Posterior cingulate gyrus (tissue), 11 donors: ENCODE data around the gene PPP4R1.
A peak's percentile ranks its signal among the peaks of the same experiment; 100 is the strongest.

Source experiments
- DNase-seq, 10 donors: peaks; one replicate each; pipeline versions ENCODE4 v3.0.0 to v3.0.0-alpha.2; 2020 to 2021; ENCODE audit warnings: mixed read lengths in 3 of 10
- intact Hi-C: fragments of 100-400 bp; cut with DNase I; formaldehyde crosslinking; loops from one replicate; pipeline ENCODE4 v1.15.1; 2023

PPP4R1 gene

GRCh38 chr18:9599328-9599727, 15.0 kb downstream of the PPP4R1 start:
- intact Hi-C loops = no loop called here
- DNase-seq = no peak

- intact Hi-C loops = no loop called here
- DNase-seq = no peak
Measured at GRCh38 chr18:9597609-9598008, 16.8 kb downstream of the PPP4R1 start.

GRCh38 chr18:9596843-9597526, 17.4 kb downstream of the PPP4R1 start:
- no peak for DNase-seq
- intact Hi-C loops = no loop called here

GRCh38 chr18:9596226-9596625, 18.1 kb downstream of the PPP4R1 start:
- intact Hi-C loops = no loop called here
- no peak for DNase-seq

- no peak for DNase-seq
- intact Hi-C loops = no loop called here
Measured at GRCh38 chr18:9594823-9595596, 19.3 kb downstream of the PPP4R1 start.

GRCh38 chr18:9587924-9588323, 26.4 kb downstream of the PPP4R1 start:
- intact Hi-C loops = no loop called here
- DNase-seq = no peak

GRCh38 chr18:9586814-9587213, 27.5 kb downstream of the PPP4R1 start:
- no peak for DNase-seq
- intact Hi-C loops = no loop called here

- intact Hi-C loops = no loop called here
- no peak for DNase-seq
Measured at GRCh38 chr18:9581667-9582066, 32.7 kb downstream of the PPP4R1 start.

GRCh38 chr18:9578306-9578705, 36.1 kb downstream of the PPP4R1 start:
- DNase-seq = no peak
- intact Hi-C loops = no loop called here

GRCh38 chr18:9577361-9577760, 37.0 kb downstream of the PPP4R1 start:
- intact Hi-C loops = no loop called here
- no peak for DNase-seq

- intact Hi-C loops = no loop called here
Measured at GRCh38 chr18:9575558-9575957, 38.8 kb downstream of the PPP4R1 start.

GRCh38 chr18:9574473-9575115, 39.8 kb downstream of the PPP4R1 start:
- intact Hi-C loops = no loop called here
- peak in 1 of 10 donors; percentile 62 for DNase-seq

More at GRCh38 chr18:9575558-9575957, 38.8 kb downstream of the PPP4R1 start:
- peak in 6 of 10 donors; percentile 33 to 65 (median 41) for DNase-seq

- DNase-seq = no peak
- intact Hi-C loops = no loop called here
Measured at GRCh38 chr18:9571546-9571945, 42.8 kb downstream of the PPP4R1 start.

GRCh38 chr18:9570255-9570654, 44.1 kb downstream of the PPP4R1 start:
- intact Hi-C loops = no loop called here
- DNase-seq = no peak

- intact Hi-C loops = no loop called here
- DNase-seq = no peak
Measured at GRCh38 chr18:9569178-9569577, 45.2 kb downstream of the PPP4R1 start.

GRCh38 chr18:9568186-9568585, 46.2 kb downstream of the PPP4R1 start:
- DNase-seq = no peak
- intact Hi-C loops = no loop called here

- intact Hi-C loops = no loop called here
- no peak for DNase-seq
Measured at GRCh38 chr18:9565407-9565806, 49.0 kb downstream of the PPP4R1 start.

GRCh38 chr18:9563331-9563730, 51.0 kb downstream of the PPP4R1 start:
- no peak for DNase-seq
- intact Hi-C loops = no loop called here

GRCh38 chr18:9562584-9562983, 51.8 kb downstream of the PPP4R1 start:
- intact Hi-C loops = no loop called here
- no peak for DNase-seq

- DNase-seq = no peak
- intact Hi-C loops = no loop called here
Measured at GRCh38 chr18:9561759-9562158, 52.6 kb downstream of the PPP4R1 start.

GRCh38 chr18:9559253-9559652, 55.1 kb downstream of the PPP4R1 start:
- DNase-seq = no peak
- intact Hi-C loops = no loop called here
